T-helper 1 cell treated with Interleukin-12 subunit alpha and Interleukin-12 subunit beta and Interleukin-4 antibody, amounts not matched to agents 30 μg/mL and 1 μg/mL, for 36 hours (primary cell): ENCODE measurements around the gene UBQLNL.

Experiments
- H3K27ac Mint-ChIP-seq: one replicate; pipeline ENCODE4 v1.8.0; 2021; ENCODE audit warnings: mild to moderate bottlenecking, mixed read lengths
- H3K27me3 Mint-ChIP-seq: one replicate; pipeline ENCODE4 v1.8.0; 2021; ENCODE audit warnings: low read depth, mixed read lengths
- H3K36me3 Mint-ChIP-seq: one replicate; pipeline ENCODE4 v1.8.0; 2021; ENCODE audit warnings: low read depth, mixed read lengths
- H3K4me1 Mint-ChIP-seq: one replicate; pipeline ENCODE4 v1.8.0; 2021; ENCODE audit warnings: low read depth, mixed read lengths
- H3K4me3 Mint-ChIP-seq: one replicate; pipeline ENCODE4 v1.8.0; 2021; ENCODE audit warnings: mild to moderate bottlenecking, moderate library complexity, mixed read lengths
- H3K9me3 Mint-ChIP-seq: one replicate; pipeline ENCODE4 v1.8.0; 2021; ENCODE audit warnings: mixed read lengths

The UBQLNL gene

DNA sequence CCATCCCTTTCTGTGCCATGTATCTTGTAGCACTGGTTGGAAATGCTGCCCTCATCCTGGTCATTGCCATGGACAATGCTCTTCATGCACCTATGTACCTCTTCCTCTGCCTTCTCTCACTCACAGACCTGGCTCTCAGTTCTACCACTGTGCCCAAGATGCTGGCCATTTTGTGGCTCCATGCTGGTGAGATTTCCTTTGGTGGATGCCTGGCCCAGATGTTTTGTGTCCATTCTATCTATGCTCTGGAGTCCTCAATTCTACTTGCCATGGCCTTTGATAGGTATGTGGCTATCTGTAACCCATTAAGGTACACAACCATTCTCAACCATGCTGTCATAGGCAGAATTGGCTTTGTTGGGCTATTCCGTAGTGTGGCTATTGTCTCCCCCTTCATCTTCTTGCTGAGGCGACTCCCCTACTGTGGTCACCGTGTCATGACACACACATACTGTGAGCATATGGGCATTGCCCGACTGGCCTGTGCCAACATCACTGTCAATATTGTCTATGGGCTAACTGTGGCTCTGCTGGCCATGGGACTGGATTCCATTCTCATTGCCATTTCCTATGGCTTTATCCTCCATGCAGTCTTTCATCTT is 27.6 kb downstream of the UBQLNL start:
- Mint-ChIP-seq H3K9me3 (no peaks in the 10 kb centered on the region), H3K27me3 (peaks cover 3% of the 10 kb centered on the region), H3K4me3 (no peak overlapping the region), H3K27ac (no peak overlapping the region), H3K36me3 (no peaks in the 10 kb centered on the region), H3K4me1 (no peaks in the 10 kb centered on the region)

DNA sequence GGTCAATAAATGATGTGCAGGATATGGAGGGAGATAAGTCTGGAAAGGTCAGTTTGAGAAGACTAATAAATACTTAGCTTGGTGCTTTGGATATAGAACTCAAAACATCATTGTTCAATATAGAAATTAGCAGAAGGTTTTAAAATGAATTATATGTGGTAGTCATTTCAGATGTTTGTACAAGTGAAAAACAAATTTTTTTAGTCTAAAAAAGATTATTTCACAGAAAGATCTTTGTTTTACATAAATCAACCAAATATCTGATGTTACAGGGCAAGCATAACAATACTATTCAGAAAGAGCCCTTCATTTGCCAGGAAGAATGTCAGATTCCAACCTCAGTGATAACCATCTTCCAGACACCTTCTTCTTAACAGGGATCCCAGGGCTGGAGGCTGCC is 28.1 kb downstream of the UBQLNL start, which contains the start of gene OR52D1:
Gene OR52D1, plus strand, starts transcription at position 301 of the 400 bp plus-strand sequence. Its CDS starts 22 bp downstream, at position 323.
- Mint-ChIP-seq H3K4me1 (no peaks in the 10 kb centered on the region), H3K27me3 (peaks cover 3% of the 10 kb centered on the region), H3K4me3 (no peak within 1 kb of the TSS)

GRCh38 chr11:5486421-5486820 is 30.1 kb downstream of the UBQLNL start:
- Mint-ChIP-seq H3K4me1 (no peaks in the 10 kb centered on the region), H3K9me3 (no peaks in the 10 kb centered on the region), H3K27me3 (peaks cover 3% of the 10 kb centered on the region), H3K4me3 (no peak overlapping the region), H3K36me3 (no peaks in the 10 kb centered on the region), H3K27ac (no peak overlapping the region)

More for the DNA sequence above, 28.1 kb downstream of the UBQLNL start, which contains the start of gene OR52D1:
- Mint-ChIP-seq H3K9me3 (no peaks in the 10 kb centered on the region), H3K27ac (no peak within 1 kb of the TSS), H3K36me3 (no peaks in the 10 kb centered on the region)

GRCh38 chr11:5486003-5486402 is 30.5 kb downstream of the UBQLNL start:
- no peaks in the 10 kb centered on the region for H3K4me1 Mint-ChIP-seq
- no peak overlapping the region for H3K4me3 Mint-ChIP-seq
- H3K36me3 Mint-ChIP-seq: no peaks in the 10 kb centered on the region
- H3K27me3 Mint-ChIP-seq: no peaks in the 10 kb centered on the region
- H3K27ac Mint-ChIP-seq: no peak overlapping the region
- no peaks in the 10 kb centered on the region for H3K9me3 Mint-ChIP-seq

- Mint-ChIP-seq H3K27me3 (peaks cover 10% of the 10 kb centered on the region), H3K27ac (no peak overlapping the region), H3K4me1 (no peaks in the 10 kb centered on the region), H3K36me3 (no peaks in the 10 kb centered on the region), H3K9me3 (no peaks in the 10 kb centered on the region), H3K4me3 (no peak overlapping the region)
Observed at GRCh38 chr11:5476186-5476819, 40.2 kb downstream of the UBQLNL start.

GRCh38 chr11:5473921-5474320 is 42.6 kb downstream of the UBQLNL start:
- Mint-ChIP-seq H3K27ac (no peak overlapping the region), H3K9me3 (no peaks in the 10 kb centered on the region), H3K36me3 (no peaks in the 10 kb centered on the region), H3K4me1 (peaks cover 2% of the 10 kb centered on the region), H3K27me3 (peaks cover 10% of the 10 kb centered on the region), H3K4me3 (no peak overlapping the region)

- Mint-ChIP-seq H3K4me3 (no peak overlapping the region), H3K27ac (no peak overlapping the region), H3K4me1 (peaks cover 2% of the 10 kb centered on the region), H3K36me3 (no peaks in the 10 kb centered on the region), H3K9me3 (no peaks in the 10 kb centered on the region), H3K27me3 (peaks cover 5% of the 10 kb centered on the region)
Observed at GRCh38 chr11:5467527-5467926, 49.0 kb downstream of the UBQLNL start.
